Activated naive CD4-positive, alpha-beta T cell (primary cell): Measurements from ENCODE around the gene LARGE1.

Experiments used
- DNase-seq, 4 experiments: peaks; one replicate each; lab custom pipeline; 2025; lab: John Stamatoyannopoulos, UW

Gene LARGE1

GRCh38 chr22:33232071-33232470 is 688.2 kb downstream of the LARGE1 start:
- DNase-seq, result no peak

GRCh38 chr22:33227791-33228190 is 692.5 kb downstream of the LARGE1 start:
- DNase-seq, result no peak

DNA sequence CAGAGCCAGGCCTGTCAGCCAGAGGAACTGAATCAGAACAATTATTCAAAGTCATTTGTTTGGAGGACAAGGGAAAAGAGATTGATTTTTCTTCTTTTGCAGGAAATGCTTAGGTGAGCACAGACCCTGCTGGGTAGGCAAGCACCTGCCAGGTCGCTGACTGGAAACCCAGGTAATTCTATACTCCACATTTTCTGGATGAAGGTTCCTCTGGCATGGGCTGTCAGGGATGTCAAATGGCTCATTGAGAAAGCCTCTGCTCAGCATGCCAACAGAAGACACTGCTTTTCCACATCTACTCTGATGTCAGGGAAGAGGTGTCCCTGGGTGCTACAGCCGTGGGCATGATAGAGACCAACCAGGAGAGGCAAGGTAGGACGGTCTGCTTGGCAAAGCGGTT is 695.4 kb downstream of the LARGE1 start:
- DNase-seq, result no peak
